GM10266 (cell line): ENCODE measurements around the gene CABCOCO1.

Source experiments
- DNase-seq: peaks from one replicate; pipeline ENCODE4 v3.0.0; 2012; ENCODE audit errors: extremely low spot score
- CTCF ChIP-seq: IDR thresholded peaks from 2 replicates; pipeline ENCODE4 v1.5.1; 2012; ENCODE audit warnings: mild to moderate bottlenecking, low read depth; ENCODE audit not compliant: control insufficient read depth, insufficient read depth; ENCODE audit errors: missing control alignments

CABCOCO1 gene

GRCh38 chr10:61632057-61632670 lies 30.6 kb upstream of the CABCOCO1 start:
- no peak for TF ChIP-seq CTCF
- DNase-seq = no peak

GRCh38 chr10:61633665-61634064 lies 29.1 kb upstream of the CABCOCO1 start:
- DNase-seq = no peak
- no peak for TF ChIP-seq CTCF

- no peak for TF ChIP-seq CTCF
- DNase-seq = no peak
Observed at GRCh38 chr10:61634746-61635145, 28.0 kb upstream of the CABCOCO1 start.

GRCh38 chr10:61635471-61635870 lies 27.3 kb upstream of the CABCOCO1 start:
- no peak for TF ChIP-seq CTCF
- no peak for DNase-seq

- no peak for DNase-seq
Observed at GRCh38 chr10:61635932-61636331, 26.8 kb upstream of the CABCOCO1 start.

GRCh38 chr10:61639952-61640351 lies 22.8 kb upstream of the CABCOCO1 start:
- no peak for TF ChIP-seq CTCF
- no peak for DNase-seq

More at GRCh38 chr10:61635932-61636331, 26.8 kb upstream of the CABCOCO1 start:
- no peak for TF ChIP-seq CTCF

GRCh38 chr10:61640856-61641255 lies 21.9 kb upstream of the CABCOCO1 start:
- DNase-seq = no peak
- no peak for TF ChIP-seq CTCF
